Panc1 (cell line): ENCODE results near the gene GZMM.

Experiments
- CTCF ChIP-seq: fragments of 450-650 bp; IDR thresholded peaks from 2 replicates; pipeline ENCODE4 v1.5.1; 2017; ENCODE audit warnings: mild to moderate bottlenecking
- POLR2AphosphoS5 ChIP-seq: IDR thresholded peaks from 2 replicates; pipeline ENCODE4 v1.6.1; 2012; ENCODE audit warnings: mild to moderate bottlenecking, low read depth, low read length, moderate library complexity
- REST ChIP-seq, 2 experiments: IDR thresholded peaks; 2 replicates each; pipeline ENCODE4 v1.6.1; 2011 to 2012; ENCODE audit warnings: low read depth in 2 of 2, control low read depth in 1 of 2, low read length in 1 of 2, mild to moderate bottlenecking in 1 of 2, moderate library complexity in 1 of 2; ENCODE audit not compliant: insufficient read depth in 1 of 2
- SIN3A ChIP-seq: IDR thresholded peaks from 2 replicates; pipeline ENCODE4 v1.6.1; 2012; ENCODE audit warnings: low read depth, mild to moderate bottlenecking, low read length, moderate library complexity, borderline replicate concordance; ENCODE audit not compliant: insufficient read depth

- TF ChIP-seq CTCF (no peak; the same call in 1 of the 2 replicates), POLR2AphosphoS5 (no peak), SIN3A (no peak), REST (IDR thresholded peaks at IDR 0.05; ENCODE audit: insufficient read depth in 1 of 2, low read depth in 2 of 2, low read length in 1 of 2) (no peak)
These were observed 33.9 kb downstream of the GZMM start for GRCh38 chr19:577439-578392.
